Uterus (tissue), 4 donors: ENCODE measurements around the gene YWHAQ. TPM values are rescaled to one million over a fixed set of nuclear protein-coding genes. Genes with fewer than 3 reads are reported as not detected.

Experiments
- DNase-seq, 2 donors: peaks; one replicate each; pipeline ENCODE4 v3.0.0-alpha.2; 2019 to 2020
- H3K27ac ChIP-seq, 2 donors: fragments of 200-600 bp; sonication (generic); 1 replicate in 1 of 2; 2 replicates in 1 of 2; pipeline ENCODE4 v1.5.1; 2016 to 2018
- H3K27me3 ChIP-seq, 2 donors: fragments of 200-600 bp; sonication (generic); one replicate each; pipeline ENCODE4 v1.5.1; 2018 to 2019; ENCODE audit warnings: control low read depth in 1 of 2
- H3K36me3 ChIP-seq, 2 donors: fragments of 200-600 bp; sonication (generic); one replicate each; pipeline ENCODE4 v1.5.1; 2019; ENCODE audit warnings: control low read depth in 1 of 2
- H3K4me1 ChIP-seq, 2 donors: fragments of 200-600 bp; sonication (generic); one replicate each; pipeline ENCODE4 v1.5.1; 2018 to 2019; ENCODE audit warnings: control low read depth in 1 of 2
- H3K4me3 ChIP-seq, 2 donors: fragments of 200-600 bp; sonication (generic); 1 replicate in 1 of 2; 2 replicates in 1 of 2; pipeline ENCODE4 v1.5.1; 2018 to 2019; ENCODE audit warnings: mild to moderate bottlenecking in 1 of 2
- H3K9me3 ChIP-seq, 2 donors: fragments of 200-600 bp; sonication (generic); one replicate each; pipeline ENCODE4 v1.5.1; 2019; ENCODE audit warnings: control low read depth in 1 of 2
- POLR2A ChIP-seq, 2 donors: fragments of 450-650 bp; IDR thresholded peaks; one replicate each; pipeline ENCODE4 v1.6.1; 2016; ENCODE audit warnings: antibody characterized with exemption in 2 of 2, mild to moderate bottlenecking in 1 of 2, moderate library complexity in 1 of 2
- intact Hi-C: fragments of 100-400 bp; cut with DNase I; formaldehyde crosslinking; loops from one replicate; pipeline ENCODE4 v1.15.1; 2023; ENCODE audit warnings: low total_unique reads
- total RNA-seq, 4 donors: library from RNA; depleted of rRNA in 3 of 4; stranded (reverse); fragments of >200 nt in 3 of 4; gene quantifications; one replicate each; pipeline versions ENCODE4 v1.1.0 to v1.2.4, GENCODE V29; 2014 to 2023
- TF ChIP-seq, protein P1 (sequence below), 4 experiments: fragments of 200-600 bp in 2 of 4; fragments of 450-650 bp in 2 of 4; sonication (generic) in 2 of 4; IDR thresholded peaks; one replicate each; pipeline ENCODE4 v1.5.1; 2016 to 2019; ENCODE audit warnings: antibody characterized with exemption in 4 of 4, mild to moderate bottlenecking in 2 of 4, moderate library complexity in 1 of 4
- donor health status: DM: yes; HTN: yes; CAD: no.

Gene YWHAQ
- total RNA-seq, 4 donors from 2014 or later: 155 to 275 (median 254) TPM

DNA sequence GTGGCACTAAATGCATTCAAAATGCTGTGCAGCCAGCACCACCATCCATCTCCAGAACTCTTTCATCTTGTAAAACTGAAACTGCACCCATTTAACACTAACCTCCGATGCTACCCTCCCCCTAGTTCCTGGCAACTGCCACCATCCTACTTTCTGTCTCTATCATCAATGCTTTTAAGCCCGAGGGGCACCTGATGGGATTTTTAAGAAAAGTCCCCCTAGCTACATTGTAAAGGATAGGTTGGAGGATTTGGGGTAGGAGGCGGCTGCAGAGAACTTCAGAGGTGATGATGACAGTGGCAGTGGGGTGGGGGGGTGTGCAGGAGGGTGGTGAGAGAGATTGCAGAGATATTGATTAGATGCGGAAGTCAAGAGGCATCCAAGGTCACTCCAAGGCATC, 10.8 kb upstream of the YWHAQ start:
- Histone ChIP-seq H3K4me3 (no peak overlapping the region), H3K4me1 (no peaks in the 10 kb centered on the region), H3K27me3 (no peaks in the 10 kb centered on the region), H3K36me3 (no peaks in the 10 kb centered on the region), H3K27ac (no peak overlapping the region), H3K9me3 (no peaks in the 10 kb centered on the region)
- DNase-seq: no peak
- intact Hi-C loops: no loop called here
- TF ChIP-seq POLR2A (IDR thresholded peaks at IDR 0.05): no peak
- TF ChIP-seq, protein P1, sequence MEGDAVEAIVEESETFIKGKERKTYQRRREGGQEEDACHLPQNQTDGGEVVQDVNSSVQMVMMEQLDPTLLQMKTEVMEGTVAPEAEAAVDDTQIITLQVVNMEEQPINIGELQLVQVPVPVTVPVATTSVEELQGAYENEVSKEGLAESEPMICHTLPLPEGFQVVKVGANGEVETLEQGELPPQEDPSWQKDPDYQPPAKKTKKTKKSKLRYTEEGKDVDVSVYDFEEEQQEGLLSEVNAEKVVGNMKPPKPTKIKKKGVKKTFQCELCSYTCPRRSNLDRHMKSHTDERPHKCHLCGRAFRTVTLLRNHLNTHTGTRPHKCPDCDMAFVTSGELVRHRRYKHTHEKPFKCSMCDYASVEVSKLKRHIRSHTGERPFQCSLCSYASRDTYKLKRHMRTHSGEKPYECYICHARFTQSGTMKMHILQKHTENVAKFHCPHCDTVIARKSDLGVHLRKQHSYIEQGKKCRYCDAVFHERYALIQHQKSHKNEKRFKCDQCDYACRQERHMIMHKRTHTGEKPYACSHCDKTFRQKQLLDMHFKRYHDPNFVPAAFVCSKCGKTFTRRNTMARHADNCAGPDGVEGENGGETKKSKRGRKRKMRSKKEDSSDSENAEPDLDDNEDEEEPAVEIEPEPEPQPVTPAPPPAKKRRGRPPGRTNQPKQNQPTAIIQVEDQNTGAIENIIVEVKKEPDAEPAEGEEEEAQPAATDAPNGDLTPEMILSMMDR (IDR thresholded peaks at IDR 0.05): no peak

DNA sequence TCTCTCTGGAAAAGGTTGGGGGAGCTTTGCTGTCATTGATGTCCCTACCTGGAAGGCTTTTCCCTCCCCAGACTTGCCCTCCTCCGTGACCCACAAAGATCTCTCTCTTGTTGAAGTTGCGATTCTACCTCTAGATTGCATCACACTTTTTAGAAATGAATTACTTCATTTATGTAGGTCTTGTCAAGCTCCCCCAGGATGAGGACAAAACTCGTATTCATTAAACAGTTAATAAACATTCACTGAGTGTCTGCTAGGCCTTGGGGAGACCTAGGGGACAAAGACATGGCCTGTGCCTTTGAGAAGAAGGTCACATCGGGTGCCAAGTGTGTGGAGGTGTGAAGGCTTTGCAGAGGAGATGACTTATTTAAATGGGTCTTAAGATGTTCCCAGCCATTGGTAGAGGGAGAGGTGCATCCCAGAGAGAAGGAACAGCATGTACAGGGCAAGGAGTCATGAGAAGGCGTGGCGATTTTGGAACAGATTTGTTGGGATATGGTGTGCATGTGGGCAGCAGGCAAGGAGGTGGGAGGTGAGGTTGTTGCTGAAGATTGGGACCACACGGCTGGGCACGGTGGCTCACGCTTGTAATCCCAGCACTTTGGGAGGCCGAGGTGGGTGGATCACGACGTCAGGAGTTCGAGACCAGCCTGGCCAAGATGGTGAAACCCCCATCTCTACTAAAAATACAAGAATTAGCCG, 9.8 kb upstream of the YWHAQ start:
- Histone ChIP-seq H3K27me3 (no peaks in the 10 kb centered on the region), H3K27ac (peak overlapping the region in 1 of 2 donors; percentile 72), H3K9me3 (no peaks in the 10 kb centered on the region), H3K36me3 (no peaks in the 10 kb centered on the region), H3K4me1 (no peaks in the 10 kb centered on the region), H3K4me3 (no peak overlapping the region)
- intact Hi-C loops: no loop called here
- no peak for TF ChIP-seq POLR2A (IDR thresholded peaks at IDR 0.05)
- TF ChIP-seq, protein P1 (IDR thresholded peaks at IDR 0.05): no peak
- DNase-seq: no peak

DNA sequence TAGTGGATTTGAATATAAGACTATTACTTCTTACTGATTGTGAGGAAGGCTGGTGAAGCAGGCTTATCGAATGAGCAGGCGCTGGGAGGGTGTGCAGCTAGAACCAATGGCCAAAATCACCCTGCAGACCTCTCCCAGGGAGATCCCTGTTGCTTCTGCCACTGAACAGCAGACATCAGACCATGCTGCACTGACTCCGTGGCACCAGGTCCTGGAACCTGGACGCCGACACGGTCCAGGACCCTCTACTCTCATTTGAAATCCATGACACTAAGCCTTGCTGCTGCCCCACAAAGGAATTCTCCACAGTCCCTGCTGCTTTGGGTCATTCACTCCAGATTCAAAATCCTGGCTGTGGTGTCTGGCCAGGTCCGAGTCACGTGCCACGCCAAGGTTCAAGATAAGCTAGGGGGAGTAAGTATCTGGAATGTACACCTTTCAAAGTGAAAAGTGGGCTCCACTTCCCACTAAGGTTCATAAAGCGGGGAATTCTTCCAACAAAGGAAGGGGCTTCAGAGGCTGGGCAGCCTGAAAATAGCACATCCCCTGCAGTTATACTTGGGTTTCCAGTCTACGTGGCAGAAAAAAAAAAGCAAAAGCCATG, 9.0 kb upstream of the YWHAQ start:
- TF ChIP-seq, protein P1 (IDR thresholded peaks at IDR 0.05): no peak
- TF ChIP-seq POLR2A (IDR thresholded peaks at IDR 0.05): no peak
- peak overlapping the region; percentile 72 to 79 for H3K27ac ChIP-seq
- intact Hi-C loops: loop anchor here (10.0 kb wide), 1 partner anchor 85 kb away; the partner anchor contains the start of gene ADAM17
- H3K4me1 ChIP-seq: no peaks in the 10 kb centered on the region
- DNase-seq: no peak
- H3K9me3 ChIP-seq: no peaks in the 10 kb centered on the region
- no peaks in the 10 kb centered on the region for H3K36me3 ChIP-seq
- no peak overlapping the region for H3K4me3 ChIP-seq
- H3K27me3 ChIP-seq: no peaks in the 10 kb centered on the region

DNA sequence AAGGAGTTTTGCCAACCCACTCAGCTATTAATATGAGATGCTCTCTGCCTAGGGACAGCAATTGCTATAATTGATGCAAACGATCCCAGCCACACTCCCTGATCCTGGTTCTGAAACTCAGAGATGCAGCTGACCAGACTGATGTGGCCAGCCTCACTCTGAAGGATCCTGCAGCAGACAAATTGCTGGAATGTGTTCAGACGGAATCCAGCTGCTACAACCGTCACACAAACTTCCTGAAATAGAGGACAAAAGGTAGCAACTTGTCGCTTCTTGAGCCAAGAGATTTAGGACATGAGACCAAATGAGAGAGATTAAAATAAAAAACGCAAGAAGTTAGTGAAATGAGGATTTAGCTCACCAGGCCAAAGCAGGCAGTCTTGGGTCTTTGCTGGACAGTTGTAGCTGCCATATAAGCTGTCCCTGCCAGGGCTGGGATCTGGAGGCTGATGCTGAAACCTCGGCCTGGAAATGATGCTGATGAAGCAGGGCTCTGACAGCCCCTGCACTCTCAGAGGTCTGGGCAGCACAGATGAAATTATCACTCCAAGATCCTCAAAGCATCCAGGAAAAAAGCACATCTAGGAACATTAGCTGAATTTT, 8.3 kb upstream of the YWHAQ start:
- H3K9me3 ChIP-seq: no peaks in the 10 kb centered on the region
- no peaks in the 10 kb centered on the region for H3K4me1 ChIP-seq
- H3K27ac ChIP-seq: peak overlapping the region; percentile 72 to 79
- DNase-seq: peak; percentile 31 to 33
- intact Hi-C loops: loop anchor here (10.0 kb wide), 1 partner anchor 84 kb away; the partner anchor contains the start of gene ADAM17
- H3K4me3 ChIP-seq: no peak overlapping the region
- H3K36me3 ChIP-seq: no peaks in the 10 kb centered on the region
- no peaks in the 10 kb centered on the region for H3K27me3 ChIP-seq
- TF ChIP-seq, protein P1 (IDR thresholded peaks at IDR 0.05): no peak
- no peak for TF ChIP-seq POLR2A (IDR thresholded peaks at IDR 0.05)

DNA sequence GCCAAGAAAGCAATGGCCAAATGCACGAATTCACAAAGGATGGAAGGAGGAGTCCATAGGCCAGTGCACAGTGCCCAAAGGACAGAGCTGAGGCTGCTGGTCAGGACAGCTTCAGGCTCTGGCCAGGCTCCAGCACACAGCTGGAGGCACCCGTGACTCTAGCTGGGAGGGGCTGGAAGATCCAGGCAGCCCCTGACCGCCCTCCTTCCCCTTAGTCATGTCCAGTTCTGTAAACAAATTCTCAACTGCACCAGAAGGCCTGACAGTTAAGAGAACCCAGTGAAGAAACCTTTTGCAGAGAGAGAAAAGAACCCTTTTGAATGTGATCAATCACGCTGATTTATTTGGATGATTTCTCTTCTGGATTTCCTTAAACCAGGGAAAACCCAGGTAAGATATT, 7.7 kb upstream of the YWHAQ start:
- Histone ChIP-seq H3K4me3 (no peak overlapping the region), H3K9me3 (no peaks in the 10 kb centered on the region), H3K4me1 (no peaks in the 10 kb centered on the region), H3K36me3 (no peaks in the 10 kb centered on the region), H3K27me3 (no peaks in the 10 kb centered on the region), H3K27ac (peak overlapping the region; percentile 72 to 79)
- intact Hi-C loops: loop anchor here (10.0 kb wide), 1 partner anchor 84 kb away; the partner anchor contains the start of gene ADAM17
- peak; percentile 85 to 90 for DNase-seq
- TF ChIP-seq, protein P1 (IDR thresholded peaks at IDR 0.05): no peak
- TF ChIP-seq POLR2A (IDR thresholded peaks at IDR 0.05): no peak
